Measurements from ENCODE around the gene MAMDC4. TPM values are rescaled to one million over a fixed set of nuclear protein-coding genes. Genes with fewer than 3 reads are reported as not detected.

Gene MAMDC4
- total RNA-seq, 1 experiment from 2014 or later = 6.3 TPM

GRCh38 chr9:136829981-136830885, 21.9 kb upstream of the MAMDC4 start:
- no peak for TF ChIP-seq REST (IDR thresholded peaks at IDR 0.05; ENCODE audit: insufficient read depth in 1 of 2, low read depth in 2 of 2, low read length in 1 of 2)
- no peak overlapping the region for H3K27ac ChIP-seq (ENCODE audit: low read length)
- intact Hi-C loops (cut with micrococcal nuclease; ENCODE audit: unreplicated experiment) (no loop called here), in situ Hi-C loops (cut with HindIII; ENCODE audit: low pct_unique_long_range_greater_than_20kb, low sequenced_read_pairs) (no loop called here)
- no peak for DNase-seq (ENCODE audit: low read depth, low spot score)
- H3K9me3 ChIP-seq (ENCODE audit: control insufficient read depth, insufficient read depth, low read depth, low read length) = no peaks in the 10 kb centered on the region
- no peaks in the 10 kb centered on the region for H3K4me1 ChIP-seq (ENCODE audit: control insufficient read depth, insufficient read depth, low read length)
- H3K27me3 ChIP-seq (ENCODE audit: control insufficient read depth, insufficient read depth, low read length) = no peaks in the 10 kb centered on the region
- no peak overlapping the region for H3K4me3 ChIP-seq (ENCODE audit: low read depth in 2 of 2, low read length in 2 of 2)
- CTCF ChIA-PET = no interaction called here
- POLR2A ChIA-PET = no interaction called here
- no peak for ATAC-seq
- H3K36me3 ChIP-seq (ENCODE audit: control insufficient read depth, insufficient read depth, low read length) = no peaks in the 10 kb centered on the region; the same call in 1 of the 2 replicates
- BruUV-seq (replicated peaks) = no TSS peak

GRCh38 chr9:136831002-136831719, 21.0 kb upstream of the MAMDC4 start:
- Histone ChIP-seq H3K27ac (ENCODE audit: low read length) (no peak overlapping the region), H3K9me3 (ENCODE audit: control insufficient read depth, insufficient read depth, low read depth, low read length) (no peaks in the 10 kb centered on the region), H3K36me3 (ENCODE audit: control insufficient read depth, insufficient read depth, low read length) (no peaks in the 10 kb centered on the region; the same call in 1 of the 2 replicates), H3K4me3 (ENCODE audit: low read depth in 2 of 2, low read length in 2 of 2) (no peak overlapping the region), H3K27me3 (ENCODE audit: control insufficient read depth, insufficient read depth, low read length) (no peaks in the 10 kb centered on the region), H3K4me1 (ENCODE audit: control insufficient read depth, insufficient read depth, low read length) (no peaks in the 10 kb centered on the region)
- ATAC-seq = no peak
- ChIA-PET CTCF (no interaction called here), POLR2A (no interaction called here)
- in situ Hi-C loops (cut with HindIII; ENCODE audit: low pct_unique_long_range_greater_than_20kb, low sequenced_read_pairs) (no loop called here), intact Hi-C loops (cut with micrococcal nuclease; ENCODE audit: unreplicated experiment) (no loop called here)
- TF ChIP-seq SIN3A (IDR thresholded peaks at IDR 0.05; ENCODE audit: borderline replicate concordance, insufficient read depth, low read depth, low read length) (no peak), REST (IDR thresholded peaks at IDR 0.05; ENCODE audit: insufficient read depth in 1 of 2, low read depth in 2 of 2, low read length in 1 of 2) (no peak), POLR2AphosphoS5 (IDR thresholded peaks at IDR 0.05; ENCODE audit: low read depth, low read length) (no peak), CTCF (IDR thresholded peaks at IDR 0.05) (no peak), TCF7L2 (IDR thresholded peaks at IDR 0.05; ENCODE audit: low read depth, low read length) (no peak)
- DNase-seq (ENCODE audit: low read depth, low spot score) = no peak
- BruUV-seq (replicated peaks) = no TSS peak
